Activated CD8-positive, alpha-beta memory T cell treated with anti-CD3 and anti-CD28 coated beads for 24 hours (primary cell): ENCODE results near the gene UMPS.
"Not testable (repeated sequence)": the region's sequence is repeated elsewhere in the genome, so short reads cannot be mapped to it uniquely, and the experiment has no call there.

Source experiments
- DNase-seq: peaks from one replicate; pipeline ENCODE4 v3.0.0-alpha.2; 2020

Gene UMPS

DNA sequence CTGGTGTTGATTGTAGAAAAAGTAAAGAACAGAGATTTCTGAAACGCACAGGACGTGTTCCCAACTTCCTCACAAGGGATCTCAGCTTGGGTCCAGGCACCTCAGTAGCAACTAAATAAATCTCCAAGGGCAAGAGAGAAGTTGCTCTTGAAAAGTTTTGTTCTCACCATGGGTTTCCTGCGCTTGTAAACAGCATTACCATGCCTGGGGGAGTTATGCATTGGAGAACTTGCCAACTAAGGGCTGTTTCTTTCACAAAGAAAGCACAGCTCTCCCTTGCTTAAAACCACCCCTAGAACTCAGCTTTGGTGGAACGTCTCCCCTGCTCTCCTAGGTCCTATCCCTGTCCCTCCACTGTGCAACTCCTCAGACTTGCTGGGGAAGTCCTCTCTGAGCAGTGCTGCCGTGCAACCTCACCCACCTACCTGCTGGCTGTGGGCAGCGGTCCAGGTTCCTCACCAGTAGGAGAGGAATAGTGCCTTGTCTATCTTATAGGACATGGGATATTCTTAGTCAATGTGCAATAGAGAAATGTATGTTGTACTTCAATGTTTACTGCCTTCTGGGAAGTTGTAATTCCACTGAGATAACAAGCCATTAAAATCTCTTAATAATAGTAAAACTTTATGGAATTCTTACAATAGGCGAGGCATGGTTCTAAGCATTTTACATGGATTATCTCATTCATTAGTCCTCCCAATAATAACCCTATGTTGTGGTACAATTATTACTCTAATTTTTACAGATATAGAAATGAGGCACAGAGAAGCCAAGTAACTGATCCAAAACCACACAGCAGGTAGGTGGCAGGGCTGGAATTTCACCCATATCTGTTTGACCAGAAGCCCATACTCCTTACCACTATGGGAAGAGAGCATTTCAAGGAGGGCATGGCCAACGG, 51.5 kb downstream of the UMPS start:
- no peak for DNase-seq

DNA sequence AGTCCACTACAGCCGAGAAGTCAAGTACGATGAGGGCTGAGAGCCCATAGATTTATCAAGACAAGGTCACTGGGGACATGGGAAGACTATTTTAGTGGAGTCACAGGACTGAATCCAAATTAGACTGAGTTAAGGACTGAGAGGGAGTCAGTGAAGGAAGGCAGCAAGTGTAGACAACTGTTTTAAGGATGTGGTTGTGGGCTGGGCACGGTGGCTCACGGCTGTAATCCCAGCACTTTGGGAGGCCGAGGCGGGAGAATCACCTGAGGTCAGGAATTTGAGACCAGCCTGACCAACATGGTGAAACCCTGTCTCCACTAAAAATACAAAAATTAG, 52.1 kb downstream of the UMPS start:
- DNase-seq = not testable (repeated sequence)

DNA sequence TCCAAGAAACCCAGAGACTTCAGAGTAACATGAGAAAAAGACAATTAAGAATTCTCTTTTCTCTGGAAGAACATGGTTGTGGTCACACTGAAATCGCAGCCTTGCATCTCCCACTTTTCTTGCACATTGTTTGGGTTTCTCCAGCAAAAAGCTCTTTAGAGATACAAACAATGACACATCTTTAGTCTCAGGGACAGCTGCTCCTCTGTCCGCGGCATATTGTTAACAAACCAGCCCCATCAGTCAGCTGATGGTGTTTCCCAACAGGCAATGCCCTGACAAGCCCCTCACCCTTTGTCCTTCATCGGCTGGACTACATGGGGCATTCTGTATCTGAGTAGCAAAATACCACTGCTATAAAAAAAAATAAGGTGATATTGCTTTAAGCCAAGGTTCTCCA, 53.4 kb downstream of the UMPS start:
- DNase-seq = no peak

DNA sequence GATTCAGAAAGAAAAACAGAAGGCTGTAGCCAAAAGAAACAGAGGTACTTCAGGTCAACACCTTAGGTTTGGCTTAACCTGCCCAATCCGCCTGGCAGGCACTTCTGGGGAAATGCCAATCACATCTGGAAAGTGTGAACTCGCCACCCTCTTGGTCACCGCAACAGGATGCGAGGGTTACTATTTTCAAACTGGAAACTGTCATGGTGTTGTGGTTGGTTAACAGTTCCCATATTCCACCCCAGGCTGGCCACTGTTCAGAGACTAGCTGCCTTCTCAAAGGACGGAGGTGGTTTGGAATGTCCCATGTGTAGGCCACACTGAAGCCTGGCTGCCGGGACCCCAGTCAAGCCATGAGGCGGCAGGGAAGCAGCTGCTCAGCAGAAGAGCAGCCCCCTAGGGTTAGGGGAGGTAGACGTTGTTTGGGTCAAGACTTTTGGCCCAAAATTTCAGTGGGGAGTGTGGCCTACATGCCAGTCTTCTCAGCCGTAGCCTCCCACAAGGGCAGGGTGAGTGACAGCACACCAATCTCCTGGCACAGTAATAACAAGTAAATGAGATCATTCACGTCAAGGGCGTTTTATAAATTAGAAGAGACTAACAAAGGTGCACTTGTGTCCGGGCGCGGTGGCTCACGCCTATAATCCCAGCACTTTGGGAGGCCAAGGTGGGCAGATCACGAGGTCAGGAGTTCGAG, 54.6 kb downstream of the UMPS start:
- DNase-seq = no peak

DNA sequence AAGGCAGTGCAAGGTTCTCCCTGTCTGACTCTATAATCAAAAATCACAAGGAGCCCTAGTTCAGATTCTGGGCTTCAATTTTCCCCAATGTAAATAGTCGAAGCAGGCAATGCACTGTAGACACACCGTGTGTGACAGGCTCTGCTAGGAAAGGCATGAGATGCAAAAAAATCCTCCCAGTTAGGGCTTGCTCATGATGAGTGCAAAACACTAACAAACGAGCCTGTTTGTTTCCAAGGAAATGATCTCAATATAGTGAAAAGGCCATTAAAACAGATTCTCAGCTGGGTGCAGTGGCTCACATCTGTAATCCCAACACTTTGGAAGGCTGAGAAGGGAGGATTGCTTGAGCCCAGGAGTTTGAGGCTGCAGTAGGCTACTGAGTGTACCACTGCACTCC, 55.7 kb downstream of the UMPS start:
- no peak for DNase-seq

DNA sequence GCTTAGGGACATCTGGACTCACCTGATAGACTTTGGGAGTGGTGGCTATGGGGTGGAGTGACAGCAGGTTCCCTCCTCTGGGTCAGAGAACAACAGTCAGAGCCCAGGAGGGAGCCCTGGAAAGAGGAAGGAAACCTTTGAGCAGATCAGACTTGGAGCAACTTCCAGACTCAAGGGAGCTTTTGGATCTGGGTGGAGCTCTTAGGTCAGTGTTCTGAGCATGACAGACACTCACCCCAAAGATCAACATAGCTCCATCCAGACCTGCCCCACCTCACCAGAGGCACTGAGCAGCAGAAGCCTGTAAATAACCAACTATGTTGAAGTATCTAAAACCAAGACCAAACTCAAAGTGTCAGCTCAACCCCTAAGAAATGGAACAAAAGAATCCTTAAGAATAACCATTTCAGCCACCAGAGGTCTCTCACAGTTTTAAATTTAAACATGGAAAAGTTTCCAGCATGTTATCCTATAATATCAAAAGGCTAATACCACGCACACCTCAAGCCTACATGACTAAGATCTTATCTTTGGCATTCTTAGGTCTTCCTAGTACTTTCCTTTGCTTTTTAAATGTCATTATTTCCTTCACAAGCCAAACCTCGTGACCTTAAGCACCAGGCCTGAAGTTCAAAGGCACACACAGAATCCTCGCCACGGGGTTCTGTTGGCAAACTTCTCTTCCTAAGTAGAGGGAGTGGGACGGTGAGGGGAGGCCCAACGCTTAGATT, 56.4 kb downstream of the UMPS start:
- DNase-seq = no peak

DNA sequence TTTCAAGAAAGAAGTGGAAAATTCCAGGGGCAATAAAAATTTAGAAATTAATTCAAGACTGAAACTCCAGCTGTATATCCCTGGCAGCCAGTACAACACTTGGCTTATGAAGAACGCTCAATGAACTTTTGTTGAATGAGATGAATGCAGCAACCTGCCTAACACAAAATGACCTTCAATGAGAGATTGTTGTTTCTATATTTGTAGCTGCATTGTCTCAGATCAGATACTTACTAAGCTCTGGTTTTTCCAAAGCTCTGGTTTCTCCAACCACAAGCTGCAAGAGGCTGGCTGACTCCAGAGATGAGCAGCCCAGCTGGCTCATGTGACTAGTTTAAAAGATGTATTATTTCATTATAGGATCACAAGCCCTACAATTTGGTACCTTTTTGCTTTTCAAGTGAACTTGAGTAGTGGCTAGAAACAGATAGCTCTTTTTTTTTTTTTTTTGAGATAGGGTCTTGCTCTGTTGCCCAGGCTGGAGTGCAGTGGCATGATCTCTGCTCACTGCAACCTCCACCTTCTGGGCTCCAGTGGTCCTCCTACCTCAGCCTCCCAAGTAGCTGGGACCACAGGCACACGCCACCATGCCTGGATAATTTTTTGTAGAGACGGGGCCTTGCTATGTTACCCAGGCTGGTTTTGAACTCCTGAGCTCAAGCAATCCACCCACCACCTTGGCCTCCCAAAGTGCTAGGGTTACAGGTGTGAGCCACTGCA, 57.4 kb downstream of the UMPS start:
- DNase-seq = no peak

DNA sequence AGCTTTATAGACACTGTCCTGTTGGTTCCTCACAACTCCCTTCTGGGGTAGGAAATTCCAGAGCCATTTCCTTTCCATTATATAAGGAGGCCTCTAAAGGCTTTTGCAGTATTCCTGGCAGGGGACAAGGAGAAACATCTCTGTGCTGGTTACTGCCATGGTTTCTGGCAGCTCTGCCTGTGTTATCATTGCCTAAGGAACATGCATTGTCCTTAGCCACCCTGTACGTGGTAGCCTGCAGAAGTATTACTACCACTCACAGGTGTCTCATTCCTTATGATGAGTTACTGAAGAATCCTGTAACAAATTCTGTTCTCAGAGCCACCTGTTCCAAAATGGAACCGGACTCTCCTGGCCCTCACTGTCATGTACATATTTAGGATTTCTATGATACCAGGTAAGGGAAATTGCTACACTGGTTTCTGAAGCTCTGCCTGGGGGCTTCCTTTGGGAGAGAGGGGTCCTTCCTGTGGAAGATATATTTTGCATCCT, 58.0 kb downstream of the UMPS start:
- DNase-seq = no peak

DNA sequence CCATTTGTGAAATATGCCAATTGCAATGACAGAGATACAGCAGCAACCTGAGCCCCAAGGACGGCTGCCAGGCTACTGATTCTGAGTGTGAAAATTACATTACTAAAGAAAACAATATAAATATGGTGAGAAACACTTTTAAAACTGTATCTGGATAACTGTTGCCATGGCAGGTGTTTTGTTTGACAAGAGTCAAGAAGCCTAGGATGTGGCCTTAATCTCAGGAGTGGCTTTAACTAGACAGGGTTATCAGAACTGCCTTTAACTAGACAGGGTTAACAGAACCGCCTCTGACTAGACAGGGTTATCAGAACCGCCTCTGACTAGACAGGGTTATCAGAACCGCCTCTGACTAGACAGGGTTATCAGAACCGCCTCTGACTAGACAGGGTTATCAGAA, 58.9 kb downstream of the UMPS start:
- DNase-seq = not testable (repeated sequence)

DNA sequence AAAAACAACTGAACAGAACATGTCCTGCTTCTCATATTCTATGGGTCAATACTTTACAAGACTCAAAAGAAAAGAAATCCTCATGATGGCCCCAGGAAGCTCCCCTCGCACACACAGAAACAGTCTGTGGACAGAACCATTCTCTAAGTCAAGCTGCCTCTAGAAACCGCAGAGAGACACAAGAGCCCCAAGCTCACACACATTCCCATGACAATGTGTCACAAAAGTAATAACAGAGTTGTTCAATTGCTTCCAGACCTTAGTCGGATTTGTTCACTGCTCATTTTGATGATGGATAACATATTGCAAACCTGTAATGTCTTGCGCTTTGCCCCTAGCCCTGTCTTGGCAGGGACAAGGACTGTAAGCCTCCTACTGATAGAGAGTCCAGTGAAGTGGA, 60.9 kb downstream of the UMPS start:
- no peak for DNase-seq

DNA sequence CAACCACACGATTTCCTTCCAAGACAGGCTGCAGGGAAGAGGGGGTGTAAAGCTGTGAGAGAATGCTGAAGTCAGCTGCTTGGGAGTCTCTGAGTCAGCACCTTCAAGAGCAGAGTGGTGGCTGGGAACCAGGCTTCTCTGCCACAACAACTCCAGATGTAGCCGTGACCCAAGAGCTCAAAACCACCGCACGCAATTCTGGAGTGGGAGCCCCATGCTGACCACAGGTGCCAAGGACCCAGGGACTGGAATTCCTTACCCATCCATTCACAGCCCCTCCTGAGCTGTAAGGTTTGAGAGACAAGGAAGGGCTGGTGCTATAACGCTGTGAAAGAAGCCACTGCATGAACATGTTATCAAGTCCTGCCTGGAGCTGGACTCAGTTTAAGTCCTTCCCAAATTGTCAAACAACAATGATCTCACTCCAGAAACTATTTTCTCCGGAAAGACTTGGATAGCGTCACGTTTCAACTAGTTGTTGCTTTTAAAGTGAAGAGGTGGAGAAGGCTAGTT, 61.4 kb downstream of the UMPS start:
- DNase-seq = no peak

DNA sequence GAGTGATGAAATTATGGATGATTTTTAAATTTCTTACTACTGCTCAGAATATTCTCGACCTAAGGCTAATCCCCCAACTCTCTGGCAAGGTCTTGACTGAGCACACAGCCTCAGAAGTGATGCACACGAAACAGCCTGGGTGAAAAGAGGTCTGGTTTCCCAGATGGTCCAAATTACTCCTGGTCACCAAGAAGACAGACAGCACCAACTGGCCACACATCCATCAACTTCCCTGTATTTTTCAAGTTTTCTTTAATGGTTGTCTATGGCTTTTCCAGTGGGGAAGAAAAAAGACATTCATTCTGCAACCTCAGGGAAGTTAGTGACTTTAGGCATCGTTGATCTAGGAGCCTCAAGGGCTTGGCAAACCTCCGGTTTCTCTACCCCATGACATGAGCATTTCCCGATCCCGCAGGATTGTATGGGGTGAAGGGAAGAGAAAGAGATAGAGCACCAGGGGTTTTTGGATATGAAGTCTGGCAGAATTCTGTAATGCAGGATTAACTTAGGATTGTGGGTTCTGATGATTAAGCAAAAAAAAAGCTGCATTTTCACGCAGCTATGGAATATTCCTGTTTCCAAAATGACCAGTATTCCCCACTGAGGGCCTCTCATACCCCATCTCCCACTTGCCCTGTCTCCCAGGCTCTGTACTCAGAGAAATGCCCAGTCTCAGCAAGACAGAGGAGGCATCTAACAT, 62.2 kb downstream of the UMPS start:
- no peak for DNase-seq

DNA sequence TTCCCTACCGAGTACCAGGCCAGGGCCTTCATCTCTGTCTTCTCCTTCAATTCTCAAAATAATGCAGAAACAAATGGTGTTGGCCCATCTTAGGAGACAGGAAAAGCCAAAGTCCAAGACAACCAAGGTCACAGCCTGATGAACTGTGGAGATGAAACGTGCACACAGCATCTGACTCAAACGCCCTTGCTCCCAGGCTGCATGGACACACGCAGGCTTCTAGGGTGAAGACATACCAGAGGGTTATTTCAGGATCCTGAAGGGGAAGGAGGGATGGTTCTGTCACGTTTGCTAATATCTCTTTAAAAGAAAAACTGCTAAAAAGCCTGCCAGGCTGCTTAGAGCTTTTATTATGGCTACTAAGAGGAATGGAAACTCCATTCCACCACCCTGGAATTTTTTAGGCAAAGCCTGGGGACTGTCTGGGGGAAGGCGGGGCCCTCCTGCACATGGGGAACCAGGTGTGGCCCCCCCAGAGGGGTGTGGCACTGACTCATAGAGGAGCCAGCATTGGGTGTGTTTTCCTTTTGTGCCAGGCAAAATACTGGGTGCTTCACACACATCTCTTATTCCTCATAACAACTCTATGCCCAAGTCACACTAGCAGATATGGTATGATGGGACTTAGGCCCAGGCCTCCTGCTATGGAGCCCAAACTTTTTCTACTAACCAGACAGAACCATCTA, 62.9 kb downstream of the UMPS start:
- no peak for DNase-seq

DNA sequence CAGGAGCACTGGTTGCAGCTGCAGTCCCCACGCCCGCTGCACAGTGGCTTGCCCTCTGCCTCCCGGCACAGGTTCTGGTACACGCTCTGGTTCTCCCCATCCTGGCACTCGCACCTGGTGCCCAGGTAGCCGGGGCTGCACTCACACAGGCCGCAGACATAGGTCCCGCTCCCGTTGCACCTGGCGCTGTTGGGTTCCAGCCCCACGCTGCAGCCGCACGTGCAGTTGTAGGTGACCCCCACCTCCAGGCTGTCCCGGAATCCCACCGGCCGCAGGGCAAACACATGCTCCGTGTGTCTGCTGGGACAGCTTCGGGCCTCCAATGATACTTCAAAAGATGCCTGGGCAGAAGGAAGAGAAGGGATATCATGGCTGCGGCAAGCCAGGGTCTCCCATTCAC, 66.2 kb downstream of the UMPS start:
- no peak for DNase-seq

DNA sequence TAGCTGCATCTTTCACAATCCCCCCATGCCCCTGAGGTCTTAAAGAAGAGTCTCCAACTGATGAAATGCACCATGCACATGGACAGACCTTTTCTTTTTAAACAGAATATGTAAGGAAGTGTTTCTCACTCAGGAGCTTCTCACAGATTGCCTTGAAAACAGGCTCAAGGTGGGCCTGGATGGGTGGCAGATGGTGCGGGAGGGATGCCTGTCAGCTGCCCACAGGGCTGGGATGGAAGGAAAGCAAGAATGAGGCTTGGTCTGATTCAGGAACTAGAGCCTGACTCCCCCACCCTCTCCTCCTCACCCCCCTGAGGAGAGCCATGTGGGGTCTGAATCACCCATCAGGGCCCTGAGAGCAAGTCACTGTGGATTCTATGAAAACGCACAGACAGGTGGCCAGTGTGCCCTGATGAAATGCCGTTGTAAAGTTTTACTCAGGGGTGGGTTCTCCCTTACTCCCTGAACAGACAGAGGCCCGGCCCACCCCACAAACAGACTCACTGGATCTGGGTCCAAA, 67.2 kb downstream of the UMPS start:
- DNase-seq = no peak
